Lower leg skin (tissue), 3 donors: ENCODE measurements around the gene SIX3.

Source experiments
- CTCF ChIP-seq, 3 donors: fragments of 450-650 bp; IDR thresholded peaks; one replicate each; pipeline ENCODE4 v1.5.1; 2016; ENCODE audit warnings: antibody characterized with exemption in 3 of 3, mild to moderate bottlenecking in 3 of 3, moderate library complexity in 2 of 3
- POLR2A ChIP-seq, 2 donors: fragments of 450-650 bp; IDR thresholded peaks; one replicate each; pipeline ENCODE4 v1.6.1; 2016 to 2017; ENCODE audit warnings: antibody characterized with exemption in 2 of 2, mild to moderate bottlenecking in 1 of 2, moderate library complexity in 1 of 2

GRCh38 chr2:44926957-44927356 is 14.5 kb upstream of the SIX3 start:
- TF ChIP-seq POLR2A (IDR thresholded peaks at IDR 0.05) (no peak), CTCF (IDR thresholded peaks at IDR 0.05) (no peak)
